ENCODE measurements around the gene RTN3.

RTN3 gene

DNA sequence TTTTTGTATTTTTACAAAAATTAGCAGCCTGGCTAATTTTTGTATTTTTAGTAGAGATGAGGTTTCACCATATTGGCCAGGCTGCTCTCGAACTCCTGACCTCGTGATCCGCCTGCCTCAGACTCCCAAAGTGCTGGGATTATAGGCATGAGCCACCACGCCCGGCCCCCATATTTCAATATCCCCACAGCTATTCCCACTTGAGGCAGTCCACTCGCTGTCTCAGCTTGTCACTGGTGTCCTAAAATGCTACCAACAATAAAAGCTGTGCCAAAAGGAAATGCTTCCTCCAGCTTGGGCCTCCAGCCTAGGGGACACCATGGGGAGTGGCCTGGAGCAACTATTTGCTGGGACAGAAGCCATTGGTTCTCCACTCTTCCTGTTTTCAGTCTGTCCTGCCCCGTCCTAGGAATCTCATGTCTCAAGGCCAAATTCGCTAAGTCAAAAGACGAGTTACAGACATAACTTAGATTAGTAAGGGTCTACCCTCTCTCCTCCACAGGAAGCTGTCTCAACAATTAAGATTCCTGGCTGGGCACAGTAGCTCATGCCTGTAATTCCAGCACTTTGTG, 124.6 kb downstream of the RTN3 start:
- Histone ChIP-seq H3K36me3 (ENCODE audit: control insufficient read depth, insufficient read depth, low read length) (no peaks in the 10 kb centered on the region), H3K9ac (no peak overlapping the region), H3K79me2 (no peaks in the 10 kb centered on the region), H3K4me3 (ENCODE audit: low read depth, low read length) (no peak overlapping the region), H3K27ac (peak overlapping the region; percentile 44), H3K4me2 (ENCODE audit: low read length) (no peak overlapping the region), H3K4me1 (no peaks in the 10 kb centered on the region), H3K27me3 (ENCODE audit: control insufficient read depth, insufficient read depth, low read length) (no peaks in the 10 kb centered on the region), H2AFZ (no peak overlapping the region), H3K9me3 (ENCODE audit: control insufficient read depth, low read length) (no peaks in the 10 kb centered on the region)
- TF ChIP-seq, protein P1, sequence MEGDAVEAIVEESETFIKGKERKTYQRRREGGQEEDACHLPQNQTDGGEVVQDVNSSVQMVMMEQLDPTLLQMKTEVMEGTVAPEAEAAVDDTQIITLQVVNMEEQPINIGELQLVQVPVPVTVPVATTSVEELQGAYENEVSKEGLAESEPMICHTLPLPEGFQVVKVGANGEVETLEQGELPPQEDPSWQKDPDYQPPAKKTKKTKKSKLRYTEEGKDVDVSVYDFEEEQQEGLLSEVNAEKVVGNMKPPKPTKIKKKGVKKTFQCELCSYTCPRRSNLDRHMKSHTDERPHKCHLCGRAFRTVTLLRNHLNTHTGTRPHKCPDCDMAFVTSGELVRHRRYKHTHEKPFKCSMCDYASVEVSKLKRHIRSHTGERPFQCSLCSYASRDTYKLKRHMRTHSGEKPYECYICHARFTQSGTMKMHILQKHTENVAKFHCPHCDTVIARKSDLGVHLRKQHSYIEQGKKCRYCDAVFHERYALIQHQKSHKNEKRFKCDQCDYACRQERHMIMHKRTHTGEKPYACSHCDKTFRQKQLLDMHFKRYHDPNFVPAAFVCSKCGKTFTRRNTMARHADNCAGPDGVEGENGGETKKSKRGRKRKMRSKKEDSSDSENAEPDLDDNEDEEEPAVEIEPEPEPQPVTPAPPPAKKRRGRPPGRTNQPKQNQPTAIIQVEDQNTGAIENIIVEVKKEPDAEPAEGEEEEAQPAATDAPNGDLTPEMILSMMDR (IDR thresholded peaks at IDR 0.05) = no peak

Measured in parathyroid adenoma (tissue), 2 donors.